Prostate gland (tissue), 2 donors: ENCODE results near the gene GMIP.

ENCODE experiments used
- POLR2A ChIP-seq: fragments of 450-650 bp; IDR thresholded peaks from one replicate; pipeline ENCODE4 v1.6.1; 2016; ENCODE audit warnings: antibody characterized with exemption, mild to moderate bottlenecking
- POLR2AphosphoS5 ChIP-seq: sonication (generic); formaldehyde crosslinking; IDR thresholded peaks from one replicate; pipeline ENCODE4 v1.6.1; 2017; ENCODE audit warnings: antibody characterized with exemption
- TF ChIP-seq, protein P1 (sequence below), 4 experiments: fragments of 200-600 bp in 2 of 4; fragments of 450-650 bp in 2 of 4; sonication (generic) in 2 of 4; IDR thresholded peaks; 1 replicate in 3 of 4; 2 replicates in 1 of 4; pipeline ENCODE4 v1.5.1; 2016 to 2019; ENCODE audit warnings: antibody characterized with exemption in 4 of 4, mild to moderate bottlenecking in 2 of 4, moderate library complexity in 2 of 4

DNA sequence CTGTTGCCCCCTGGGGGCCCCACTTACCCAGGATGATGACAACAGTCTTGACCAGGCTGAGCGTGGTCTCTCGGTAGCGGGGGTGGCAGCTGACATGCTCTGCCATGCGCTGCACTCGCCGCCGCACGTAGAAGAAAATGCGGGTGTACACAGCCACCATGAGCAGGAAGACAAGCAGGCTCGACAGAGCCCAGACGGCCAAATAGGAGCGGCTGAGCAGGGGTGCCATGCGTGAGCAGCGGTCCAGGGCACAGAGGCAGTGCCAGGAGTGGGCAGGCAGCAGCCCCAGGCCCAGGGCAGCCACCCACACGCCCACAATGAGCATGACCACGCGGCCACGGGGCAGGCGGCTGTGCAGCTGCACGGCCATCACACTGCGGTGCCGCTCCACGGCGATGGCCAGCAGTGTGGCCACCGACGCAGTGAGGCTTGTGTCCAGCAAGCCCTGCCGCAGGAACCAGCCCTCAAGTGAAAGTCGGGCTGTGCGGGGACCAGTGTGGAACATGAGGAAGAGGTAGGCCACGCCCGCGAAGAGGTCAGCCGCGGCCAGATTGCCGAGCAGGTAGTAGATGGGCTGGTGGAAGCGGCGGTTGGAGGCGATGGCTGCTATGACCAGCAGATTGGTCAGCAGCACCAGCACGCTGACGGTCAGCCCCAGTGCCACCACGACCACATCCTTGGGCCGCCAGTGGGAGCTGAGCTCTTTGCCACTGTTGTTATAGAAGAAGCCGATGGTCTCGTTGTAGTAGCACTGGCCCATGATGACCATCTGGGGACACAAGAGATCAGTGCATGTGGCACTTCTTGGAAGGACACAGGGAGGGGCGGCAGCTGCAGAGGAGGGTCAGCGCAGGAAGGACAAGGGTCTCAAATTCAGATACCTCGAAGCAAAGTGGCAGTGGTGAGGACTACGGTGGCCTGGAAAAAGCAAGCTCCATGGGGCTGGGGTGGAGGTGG, 16.7 kb downstream of the GMIP start:
- TF ChIP-seq, protein P1, sequence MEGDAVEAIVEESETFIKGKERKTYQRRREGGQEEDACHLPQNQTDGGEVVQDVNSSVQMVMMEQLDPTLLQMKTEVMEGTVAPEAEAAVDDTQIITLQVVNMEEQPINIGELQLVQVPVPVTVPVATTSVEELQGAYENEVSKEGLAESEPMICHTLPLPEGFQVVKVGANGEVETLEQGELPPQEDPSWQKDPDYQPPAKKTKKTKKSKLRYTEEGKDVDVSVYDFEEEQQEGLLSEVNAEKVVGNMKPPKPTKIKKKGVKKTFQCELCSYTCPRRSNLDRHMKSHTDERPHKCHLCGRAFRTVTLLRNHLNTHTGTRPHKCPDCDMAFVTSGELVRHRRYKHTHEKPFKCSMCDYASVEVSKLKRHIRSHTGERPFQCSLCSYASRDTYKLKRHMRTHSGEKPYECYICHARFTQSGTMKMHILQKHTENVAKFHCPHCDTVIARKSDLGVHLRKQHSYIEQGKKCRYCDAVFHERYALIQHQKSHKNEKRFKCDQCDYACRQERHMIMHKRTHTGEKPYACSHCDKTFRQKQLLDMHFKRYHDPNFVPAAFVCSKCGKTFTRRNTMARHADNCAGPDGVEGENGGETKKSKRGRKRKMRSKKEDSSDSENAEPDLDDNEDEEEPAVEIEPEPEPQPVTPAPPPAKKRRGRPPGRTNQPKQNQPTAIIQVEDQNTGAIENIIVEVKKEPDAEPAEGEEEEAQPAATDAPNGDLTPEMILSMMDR (IDR thresholded peaks at IDR 0.05), result no peak
- TF ChIP-seq POLR2A (no peak), POLR2AphosphoS5 (no peak)
